H1 (cell line): Measurements from ENCODE around the gene CHAC1. TPM values are rescaled to one million over a fixed set of nuclear protein-coding genes. Genes with fewer than 3 reads are reported as not detected.

ENCODE experiments used
- ATF3 ChIP-seq: IDR thresholded peaks from 2 replicates; pipeline ENCODE4 v1.6.1; 2011; ENCODE audit warnings: low read depth, mild to moderate bottlenecking, low read length; ENCODE audit not compliant: insufficient read depth
- BCL11A ChIP-seq, 2 experiments: IDR thresholded peaks; one replicate each; pipeline ENCODE4 v1.6.1; 2011; ENCODE audit warnings: low read depth in 2 of 2, low read length in 2 of 2, mild to moderate bottlenecking in 2 of 2
- CHD1 ChIP-seq: IDR thresholded peaks from 2 replicates; pipeline ENCODE4 v1.6.1; 2012; ENCODE audit warnings: low read depth, low read length, improper control_type of control experiment
- CHD2 ChIP-seq: IDR thresholded peaks from 2 replicates; pipeline ENCODE4 v1.6.1; 2012; ENCODE audit warnings: low read length, improper control_type of control experiment
- CREB1 ChIP-seq: IDR thresholded peaks from 2 replicates; pipeline ENCODE4 v1.6.1; 2012; ENCODE audit warnings: inconsistent platforms
- CTBP2 ChIP-seq: IDR thresholded peaks from 2 replicates; pipeline ENCODE4 v1.7.0; 2011; ENCODE audit warnings: borderline replicate concordance, mild to moderate bottlenecking, moderate library complexity, mixed read lengths, low read length; ENCODE audit not compliant: insufficient read depth, insufficient read length
- E2F6 ChIP-seq: IDR thresholded peaks from 2 replicates; pipeline ENCODE4 v1.6.1; 2012; ENCODE audit warnings: inconsistent platforms
- EGR1 ChIP-seq: IDR thresholded peaks from 2 replicates; pipeline ENCODE4 v1.6.1; 2011; ENCODE audit warnings: low read depth, low read length, borderline replicate concordance
- EP300 ChIP-seq, 2 experiments: IDR thresholded peaks; 1 replicate in 1 of 2; 2 replicates in 1 of 2; pipeline ENCODE4 v1.6.1; 2011 to 2012; ENCODE audit warnings: low read depth in 2 of 2, low read length in 2 of 2, mild to moderate bottlenecking in 2 of 2, borderline replicate concordance in 1 of 2, inconsistent platforms in 1 of 2, moderate library complexity in 1 of 2
- JUND ChIP-seq: IDR thresholded peaks from 2 replicates; pipeline ENCODE4 v1.6.1; 2011; ENCODE audit warnings: mild to moderate bottlenecking, improper control_type of control experiment, low read length
- KDM5A ChIP-seq: fragments of 200-600 bp; IDR thresholded peaks from 2 replicates; pipeline ENCODE4 v1.7.1; 2012; ENCODE audit warnings: mild to moderate bottlenecking, low read length, inconsistent platforms, mixed read lengths
- PHF8 ChIP-seq: fragments of 200-600 bp; sonication (generic); conservative IDR thresholded peaks from 2 replicates; pipeline ENCODE4 v1.7.1; 2012; ENCODE audit warnings: low read depth, mild to moderate bottlenecking, inconsistent platforms, low read length, moderate library complexity
- RNF2 ChIP-seq: fragments of 200-900, 300-1000 bp; sonication (generic); IDR thresholded peaks from 2 replicates; pipeline ENCODE4 v1.7.1; 2016; ENCODE audit warnings: borderline replicate concordance, low read depth, mild to moderate bottlenecking, antibody characterized with exemption, low read length; ENCODE audit not compliant: poor library complexity, severe bottlenecking; ENCODE audit errors: missing control alignments
- SIN3A ChIP-seq, 2 experiments: IDR thresholded peaks in 1 of 2; conservative IDR thresholded peaks in 1 of 2; 2 replicates each; pipeline ENCODE4 v1.6.1; 2011 to 2012; ENCODE audit warnings: low read length in 2 of 2, improper control_type of control experiment in 1 of 2, low read depth in 1 of 2, mild to moderate bottlenecking in 1 of 2
- SIRT6 ChIP-seq: IDR thresholded peaks from one replicate; pipeline ENCODE4 v1.7.1; 2012; ENCODE audit warnings: low read length, inconsistent platforms
- SP2 ChIP-seq: IDR thresholded peaks from 2 replicates; pipeline ENCODE4 v1.6.1; 2012; ENCODE audit warnings: mild to moderate bottlenecking, low read length, inconsistent platforms
- SP4 ChIP-seq: IDR thresholded peaks from 2 replicates; pipeline ENCODE4 v1.6.1; 2012; ENCODE audit warnings: low read length, inconsistent platforms
- SUZ12 ChIP-seq: fragments of 200-600 bp; sonication (generic); IDR thresholded peaks from 2 replicates; pipeline ENCODE4 v1.6.1; 2012; ENCODE audit warnings: mild to moderate bottlenecking, inconsistent platforms, low read length, moderate library complexity, mixed read lengths
- TCF12 ChIP-seq: IDR thresholded peaks from 2 replicates; pipeline ENCODE4 v1.6.1; 2011; ENCODE audit warnings: low read depth, mild to moderate bottlenecking, low read length
- TEAD4 ChIP-seq: IDR thresholded peaks from 2 replicates; pipeline ENCODE4 v1.6.1; 2012; ENCODE audit warnings: low read depth, low read length, inconsistent platforms, mixed read lengths
- polyA plus RNA-seq, 7 experiments: library from polyadenylated mRNA; depleted of rRNA in 3 of 7; stranded (reverse) in 5 of 7; unstranded in 2 of 7; fragments of >200 nt in 5 of 7; fragments of 200-250 nt in 2 of 7; gene quantifications; 1 replicate in 5 of 7; 2 replicates in 1 of 7; 4 replicates in 1 of 7; pipeline versions ENCODE4 v1.2.1 to v1.2.3, GENCODE V29; 2011 to 2013; ENCODE audit warnings: missing spikeins in 2 of 7, mixed read lengths in 2 of 7
- total RNA-seq: library from RNA; stranded (reverse); fragmentation: NEBNext Ultra II Directional; extraction: Animal tissue kit (Norgen Biotek cat#: 25700); gene quantifications from 2 replicates; pipeline ENCODE4 v1.2.1, GENCODE V29; 2021
- TF ChIP-seq, protein P1 (sequence below): IDR thresholded peaks from 2 replicates; pipeline ENCODE4 v1.6.1; 2011; ENCODE audit warnings: low read length, improper control_type of control experiment

CHAC1 gene
- total and polyA plus RNA-seq, 2 of the 8 experiments (the other 6 are each of a cell fraction or from before 2014, with no cell fraction given) = 34.3 to 159 TPM

DNA sequence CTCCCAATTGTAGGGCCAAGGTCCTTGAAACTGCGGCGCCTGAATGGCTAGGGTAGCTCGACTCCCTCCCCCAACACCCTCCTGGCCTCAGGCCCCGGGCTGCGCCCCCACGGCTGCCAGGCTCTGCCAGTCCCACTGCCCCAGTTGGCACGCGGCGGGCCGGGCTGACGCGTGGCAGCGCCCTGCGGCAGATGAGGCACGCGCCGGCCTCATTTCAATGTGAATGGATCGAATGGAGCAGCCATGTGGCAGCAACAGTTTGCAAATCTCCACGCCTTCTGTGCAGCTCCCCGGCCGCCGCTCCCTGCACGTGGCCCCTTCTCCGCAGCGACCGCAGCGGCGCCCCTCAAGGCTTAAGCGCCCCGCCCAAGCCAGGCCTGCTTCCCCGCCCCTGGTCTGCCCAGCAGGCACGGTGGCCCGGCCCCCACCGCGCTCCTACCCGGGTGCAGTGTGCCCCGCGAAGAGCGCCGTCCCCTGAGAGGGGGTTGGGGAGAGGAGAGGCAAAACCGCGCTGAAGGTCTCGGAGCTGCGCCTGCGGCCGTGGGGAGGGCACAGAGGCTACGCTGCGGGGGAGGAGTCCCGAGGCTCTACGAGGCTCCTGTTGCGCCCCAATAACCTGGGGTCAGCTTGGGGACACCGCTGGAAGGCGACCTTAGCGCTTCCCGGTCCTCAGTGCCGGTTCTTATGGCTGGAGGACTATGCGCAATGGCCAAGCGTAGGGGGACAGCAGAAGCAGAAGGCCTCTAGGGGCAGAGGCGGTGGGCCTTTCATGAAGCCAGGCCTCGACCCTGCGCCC is 27.2 kb upstream of the CHAC1 start (continued):
- TF ChIP-seq E2F6 (peak; percentile 92), CTBP2 (no peak), PHF8 (no peak), SP4 (no peak), KDM5A (no peak), TEAD4 (no peak), JUND (no peak), TCF12 (no peak), SIN3A (conservative IDR thresholded peaks at IDR 0.05 in 1 of 2, IDR thresholded peaks at IDR 0.05 in 1 of 2; ENCODE audit: low read depth in 1 of 2, low read length in 2 of 2) (peak in 1 of 2 experiments; percentile 31; a peak in 1 of 4 replicates), EP300 (IDR thresholded peaks at IDR 0.05; ENCODE audit: borderline replicate concordance in 1 of 2, low read depth in 2 of 2, low read length in 2 of 2) (no peak), CHD2 (no peak), SIRT6 (no peak), CREB1 (0 out of 2 replicates have a peak, but pooled peaks have one; percentile 10), CHD1 (no peak), RNF2 (peak; percentile 60), ATF3 (no peak), BCL11A (IDR thresholded peaks at IDR 0.05; ENCODE audit: low read depth in 2 of 2, low read length in 2 of 2) (no peak), SUZ12 (peak; percentile 13; the same call in 1 of the 2 replicates), EGR1 (no peak), SP2 (no peak)
- TF ChIP-seq, protein P1, sequence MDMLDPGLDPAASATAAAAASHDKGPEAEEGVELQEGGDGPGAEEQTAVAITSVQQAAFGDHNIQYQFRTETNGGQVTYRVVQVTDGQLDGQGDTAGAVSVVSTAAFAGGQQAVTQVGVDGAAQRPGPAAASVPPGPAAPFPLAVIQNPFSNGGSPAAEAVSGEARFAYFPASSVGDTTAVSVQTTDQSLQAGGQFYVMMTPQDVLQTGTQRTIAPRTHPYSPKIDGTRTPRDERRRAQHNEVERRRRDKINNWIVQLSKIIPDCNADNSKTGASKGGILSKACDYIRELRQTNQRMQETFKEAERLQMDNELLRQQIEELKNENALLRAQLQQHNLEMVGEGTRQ = 0 out of 2 replicates have a peak, but pooled peaks have one; percentile 13
